Endothelial cell of umbilical vein (primary cell): ENCODE measurements around the gene OSBP2.

ENCODE experiments used
- EZH2 ChIP-seq: IDR thresholded peaks from 2 replicates; pipeline ENCODE4 v1.6.1; 2012; ENCODE audit warnings: borderline replicate concordance, low read depth, mild to moderate bottlenecking, moderate library complexity, low read length, inconsistent platforms; ENCODE audit not compliant: severe bottlenecking
- POLR2A ChIP-seq: IDR thresholded peaks from 2 replicates; pipeline ENCODE4 v1.6.1; 2012; ENCODE audit warnings: low read depth, mild to moderate bottlenecking, control low read depth, low read length

DNA sequence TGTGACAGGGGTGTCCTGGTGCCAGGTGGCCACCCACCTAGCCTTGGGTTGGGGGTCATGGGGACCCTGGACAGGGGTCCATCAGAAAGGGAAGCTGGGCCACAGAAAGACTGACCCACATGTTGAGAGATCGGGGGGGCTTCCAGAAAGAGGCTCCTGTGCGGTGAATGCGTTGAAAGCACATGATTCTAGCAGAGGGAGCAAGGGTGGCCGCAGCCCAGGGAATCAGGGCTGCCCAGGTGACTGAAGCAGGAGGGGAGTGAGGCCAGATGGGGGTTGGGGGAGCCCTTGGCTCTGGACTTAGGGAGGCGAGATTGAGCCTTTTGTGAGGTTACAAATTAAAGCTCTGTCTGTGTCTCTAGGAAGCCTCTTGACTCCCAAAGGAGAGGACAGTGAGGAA is 193.2 kb downstream of the OSBP2 start:
- TF ChIP-seq EZH2 (no peak), POLR2A (no peak)
